K562 (cell line): ENCODE data around the gene ZNF276. TPM values are rescaled to one million over a fixed set of nuclear protein-coding genes. Genes with fewer than 3 reads are reported as not detected.

ENCODE experiments used
- ATAC-seq: fragments of 200-7000 bp; cut with Tn5 transposase; 3 replicates; pipeline ENCODE4 v1.9.1; 2020; ENCODE audit warnings: moderate library complexity
- BruUV-seq: library from RNA; stranded (reverse); fragments of 400-500 nt; replicated peaks from 2 replicates; lab custom pipeline; 2021; lab: Mats Ljungman, UMichigan
- CTCF ChIA-PET: fragments of 300-600 bp; formaldehyde crosslinking; extraction: SDS; loops from one replicate; lab custom pipeline; 2021; ENCODE audit warnings: low intra/inter-chr PET ratio; lab: Yijun Ruan, JAX
- POLR2A ChIA-PET: fragments of 300-600, 350-650 bp; sonication (Branson Sonifier 250); formaldehyde crosslinking; extraction: SDS; loops from one replicate; lab custom pipeline; 2021; ENCODE audit warnings: antibody characterized with exemption, inconsistent platforms; lab: Yijun Ruan, JAX
- DNase-seq, 4 experiments: peaks; one replicate each; pipeline versions ENCODE4 v3.0.0 to v3.0.0-alpha.2; 2011 to 2018; ENCODE audit warnings: low spot score in 3 of 4, mixed read lengths in 3 of 4; ENCODE audit errors: extremely low read depth in 1 of 4
- FAIRE-seq: peaks from 2 replicates; lab custom pipeline; 2011; peaks lifted over from hg19 to GRCh38; lab: Jason Lieb, UNC
- H2AFZ ChIP-seq: 2 replicates; pipeline ENCODE4 v1.6.0; 2011; ENCODE audit warnings: low read depth, low read length, control low read depth, inconsistent platforms
- H3K27ac ChIP-seq: fragments of 200-600 bp; 3 replicates; pipeline ENCODE4 v1.8.0; 2011; ENCODE audit warnings: low read depth, mild to moderate bottlenecking, control low read depth, inconsistent platforms, low read length, moderate library complexity, mixed read lengths; ENCODE audit errors: extremely low read depth
- H3K27me3 ChIP-seq, 2 experiments: fragments of 300-600 bp in 1 of 2; 2 replicates in 1 of 2; 3 replicates in 1 of 2; pipeline versions ENCODE4 v1.6.0 to v1.8.0; 2011; ENCODE audit warnings: inconsistent platforms in 2 of 2, low read length in 2 of 2, mild to moderate bottlenecking in 1 of 2, mixed read lengths in 1 of 2, moderate library complexity in 1 of 2; ENCODE audit not compliant: control insufficient read depth in 2 of 2, insufficient read depth in 2 of 2
- H3K36me3 ChIP-seq: fragments of 300-600 bp; 3 replicates; pipeline ENCODE4 v1.8.0; 2011; ENCODE audit warnings: mild to moderate bottlenecking, low read length, inconsistent platforms; ENCODE audit not compliant: control insufficient read depth, insufficient read depth
- H3K4me1 ChIP-seq, 2 experiments: fragments of 200-600 bp in 1 of 2; replicated peaks in 1 of 2; 2 replicates in 1 of 2; 3 replicates in 1 of 2; pipeline versions ENCODE4 v1.5.1 to v1.8.0; 2011; ENCODE audit warnings: inconsistent platforms in 2 of 2, low read length in 2 of 2, mild to moderate bottlenecking in 1 of 2, mixed read lengths in 1 of 2, moderate library complexity in 1 of 2; ENCODE audit not compliant: control insufficient read depth in 2 of 2, insufficient read depth in 2 of 2
- H3K4me2 ChIP-seq: 2 replicates; pipeline ENCODE4 v1.6.1; 2011; ENCODE audit warnings: low read length, control low read depth, inconsistent platforms, mixed read lengths; ENCODE audit not compliant: insufficient read depth
- H3K4me3 ChIP-seq: fragments of 200-600 bp; sonication (generic), shearing (Covaris generic); 2 replicates; pipeline ENCODE4 v1.5.1; 2016; ENCODE audit warnings: control low read depth, inconsistent platforms
- H3K79me2 ChIP-seq: fragments of 200-600 bp; 3 replicates; pipeline ENCODE4 v1.8.0; 2011; ENCODE audit warnings: low read length, inconsistent platforms; ENCODE audit not compliant: control insufficient read depth, insufficient read depth
- H3K9ac ChIP-seq, 2 experiments: 2 replicates each; pipeline versions ENCODE4 v1.6.0 to v1.6.1; 2011; ENCODE audit warnings: low read depth in 2 of 2, low read length in 2 of 2, control low read depth in 1 of 2, inconsistent platforms in 1 of 2, mild to moderate bottlenecking in 1 of 2, mixed read lengths in 1 of 2; ENCODE audit not compliant: insufficient read depth in 1 of 2
- H3K9me1 ChIP-seq: one replicate; pipeline ENCODE4 v1.6.0; 2011; ENCODE audit warnings: inconsistent platforms, mild to moderate bottlenecking, low read length, moderate library complexity; ENCODE audit not compliant: control insufficient read depth, insufficient read depth
- H3K9me3 ChIP-seq: replicated peaks from 2 replicates; pipeline ENCODE4 v1.5.1; 2011; ENCODE audit warnings: low read depth, low read length, inconsistent platforms; ENCODE audit not compliant: control insufficient read depth, insufficient read depth
- H4K20me1 ChIP-seq: replicated peaks from 2 replicates; pipeline ENCODE4 v1.6.1; 2011; ENCODE audit warnings: low read length, inconsistent platforms, mixed read lengths; ENCODE audit not compliant: control insufficient read depth, insufficient read depth
- ELK3 ChIP-seq: fragments of 450-650 bp; formaldehyde crosslinking; IDR thresholded peaks from 2 replicates; pipeline ENCODE4 v1.4.0; 2020; ENCODE audit warnings: mild to moderate bottlenecking
- ESRRA ChIP-seq: fragments of 450-650 bp; IDR thresholded peaks from 2 replicates; pipeline ENCODE4 v1.6.1; 2014; ENCODE audit warnings: low read depth, mild to moderate bottlenecking, moderate library complexity, borderline replicate concordance
- FUS ChIP-seq: fragments of 200-400 bp; formaldehyde crosslinking; optimal IDR thresholded peaks from 2 replicates; pipeline ENCODE3; 2017; ENCODE audit warnings: low read depth, low read length
- GABPA ChIP-seq: fragments of 200-800 bp; sonication (Bioruptor generic); conservative IDR thresholded peaks from 2 replicates; pipeline ENCODE4 v1.6.1; 2016; ENCODE audit warnings: low read depth, missing genetic modification characterization, missing compliant biosample characterization
- HNRNPH1 ChIP-seq: fragments of 200-400 bp; formaldehyde crosslinking; optimal IDR thresholded peaks from 2 replicates; pipeline ENCODE3; 2017; ENCODE audit warnings: low read depth, mild to moderate bottlenecking, low read length, moderate library complexity
- KLF13 ChIP-seq: fragments of 450-650 bp; IDR thresholded peaks from 2 replicates; pipeline ENCODE4 v1.6.1; 2016; ENCODE audit warnings: missing genetic modification characterization, low read depth, mild to moderate bottlenecking, missing compliant biosample characterization, moderate library complexity, borderline replicate concordance
- NR4A1 ChIP-seq, 2 experiments: fragments of 250-450 bp in 1 of 2; fragments of 450-650 bp in 1 of 2; sonication (Bioruptor Pico) in 1 of 2; IDR thresholded peaks; 2 replicates each; pipeline versions ENCODE4 v1.4.0 to v1.6.1; 2016 to 2020; ENCODE audit warnings: mild to moderate bottlenecking in 2 of 2, missing compliant biosample characterization in 1 of 2, missing genetic modification characterization in 1 of 2, moderate library complexity in 1 of 2
- TFAP4 ChIP-seq: sonication (generic); formaldehyde crosslinking; IDR thresholded peaks from 2 replicates; pipeline ENCODE4 v1.8.0; 2022; ENCODE audit warnings: missing genetic modification reagents, mild to moderate bottlenecking, moderate library complexity, borderline replicate concordance
- ZBTB33 ChIP-seq: sonication (generic); formaldehyde crosslinking; IDR thresholded peaks from 2 replicates; pipeline ENCODE4 v1.8.1; 2023; ENCODE audit warnings: mild to moderate bottlenecking, missing genetic modification reagents
- ZNF140 ChIP-seq: fragments of 250-450 bp; sonication (Bioruptor Pico); IDR thresholded peaks from 2 replicates; pipeline ENCODE4 v1.8.0; 2021; ENCODE audit warnings: moderate library complexity, mild to moderate bottlenecking, inconsistent platforms
- ZNF212 ChIP-seq: fragments of 450-650 bp; formaldehyde crosslinking; IDR thresholded peaks from 2 replicates; pipeline ENCODE4 v1.4.0; 2020; ENCODE audit warnings: mild to moderate bottlenecking
- ZNF274 ChIP-seq: IDR thresholded peaks from 2 replicates; pipeline ENCODE4 v1.6.1; 2011; ENCODE audit warnings: low read depth, mild to moderate bottlenecking, low read length, moderate library complexity, borderline replicate concordance
- ZNF609 ChIP-seq: sonication (generic); formaldehyde crosslinking; IDR thresholded peaks from 2 replicates; pipeline ENCODE4 v1.8.1; 2023; ENCODE audit warnings: missing genetic modification reagents, mild to moderate bottlenecking, borderline replicate concordance
- WGBS: fragments of 100-300 bp; shearing (Covaris generic); methylation state at CpG from one replicate; pipeline ENCODE4 v1.1.6; 2016; ENCODE audit warnings: low coverage, mixed read lengths; ENCODE audit not compliant: insufficient coverage; ENCODE audit errors: missing lambda C conversion rate; 5-methylcytosine and 5-hydroxymethylcytosine counted together
- in situ Hi-C: fragments of 300-500 bp; cut with MboI; formaldehyde crosslinking; loops from 4 replicates; pipeline ENCODE4 v1.15.0; 2018; ENCODE audit warnings: inconsistent platforms, mixed read lengths
- intact Hi-C: fragments of 100-400 bp; cut with micrococcal nuclease; formaldehyde crosslinking; loops from 2 replicates; pipeline ENCODE4 v1.14.2; 2022
- polyA plus RNA-seq, 8 experiments: library from polyadenylated mRNA; depleted of rRNA in 4 of 8; stranded (reverse) in 5 of 8; unstranded in 3 of 8; fragments of >200 nt; fragmentation: Nextera tagmentation in 2 of 8; fragmentation: Illumina TruSeq in 1 of 8; extraction: Ambion mirVana in 2 of 8; extraction: Trizol in 1 of 8; gene quantifications; 2 replicates each; pipeline versions ENCODE4 v1.2.1 to v1.2.3, GENCODE V29; 2011 to 2014; ENCODE audit warnings: inconsistent platforms in 1 of 8, missing spikeins in 1 of 8
- total RNA-seq, 7 experiments: library from RNA; depleted of rRNA in 6 of 7; stranded (reverse); fragments of >200 nt in 6 of 7; fragmentation: Illumina TruSeq in 2 of 7; extraction: Trizol in 2 of 7; gene quantifications; 2 replicates each; pipeline versions ENCODE4 v1.2.1 to v1.2.3, GENCODE V29; 2011 to 2021; ENCODE audit warnings: low replicate concordance in 1 of 7

The ZNF276 gene
- total and polyA plus RNA-seq, 9 of the 15 experiments (the other 6 are each of a cell fraction or from before 2014, with no cell fraction given) = 0.49 to 43.9 (median 15.8) TPM

- H3K27ac ChIP-seq = no peak overlapping the region
- no peak overlapping the region; a peak in 1 of 4 replicates for H3K9ac ChIP-seq
- no peak for ATAC-seq
- H3K9me1 ChIP-seq = no peaks in the 10 kb centered on the region
- no peaks in the 10 kb centered on the region; the same call in 2 of the 3 replicates for H3K79me2 ChIP-seq
- intact Hi-C loops (no loop called here), in situ Hi-C loops (no loop called here)
- BruUV-seq = no TSS peak
- H2AFZ ChIP-seq = no peak overlapping the region
- H3K4me2 ChIP-seq = no peak overlapping the region
- DNase-seq = no peak
- peaks cover 4% of the 10 kb centered on the region; the same call in 1 of the 2 replicates for H4K20me1 ChIP-seq
- H3K27me3 ChIP-seq = no peaks in the 10 kb centered on the region
- H3K4me1 ChIP-seq = peaks cover 6 to 9% of the 10 kb centered on the region in 2 experiments; a peak in 4 of 5 replicates
- no peak for FAIRE-seq
- no peaks in the 10 kb centered on the region for H3K9me3 ChIP-seq
- ChIA-PET CTCF (no interaction called here), POLR2A (no interaction called here)
- peaks cover 88% of the 10 kb centered on the region; the same call in 2 of the 3 replicates for H3K36me3 ChIP-seq
- no peak overlapping the region for H3K4me3 ChIP-seq
- WGBS = over 99% methylated on average over 6 of the region's 6 CpGs
- no peak for TF ChIP-seq ZNF274
- TF ChIP-seq KLF13 = no peak
- no peak for TF ChIP-seq TFAP4 (CRISPR knock-in tag)
- TF ChIP-seq ZNF212 = no peak
- no peak for TF ChIP-seq ELK3 (CRISPR knock-in tag)
- TF ChIP-seq FUS = no peak
- TF ChIP-seq ZNF140 (CRISPR knock-in tag) = no peak
- no peak for TF ChIP-seq ZNF609 (CRISPR knock-in tag)
- TF ChIP-seq HNRNPH1 = no peak
- TF ChIP-seq GABPA (tag) = no peak
- no peak for TF ChIP-seq ESRRA
- TF ChIP-seq ZBTB33 (CRISPR knock-in tag) = no peak
- TF ChIP-seq NR4A1 (CRISPR knock-in tag; IDR thresholded peaks at IDR 0.05) = no peak
- no peak for TF ChIP-seq NR4A1 (tag; IDR thresholded peaks at IDR 0.05)
These were observed 61.2 kb downstream of the ZNF276 start for GRCh38 chr16:89782489-89782888.
